GM12878 (cell line): ENCODE data around the gene ZFP1. TPM values are rescaled to one million over a fixed set of nuclear protein-coding genes. Genes with fewer than 3 reads are reported as not detected.

Experiments
- ATAC-seq: fragments of 200-7000 bp; cut with Tn5 transposase; 3 replicates; pipeline ENCODE4 v1.9.1; 2020; ENCODE audit warnings: mild to moderate bottlenecking, moderate library complexity
- BruUV-seq: library from RNA; stranded (reverse); fragments of 400-500 nt; replicated peaks from 2 replicates; lab custom pipeline; 2021; lab: Mats Ljungman, UMichigan
- CTCF ChIA-PET: fragments of 300-600 bp; sonication (Branson Sonifier 250); formaldehyde crosslinking; extraction: SDS; loops from one replicate; lab custom pipeline; 2021; ENCODE audit warnings: inconsistent platforms; lab: Yijun Ruan, JAX
- POLR2A ChIA-PET: fragments of 350-600 bp; formaldehyde crosslinking; extraction: SDS; loops from one replicate; lab custom pipeline; 2021; ENCODE audit warnings: inconsistent platforms; lab: Charles Lee
- RAD21 ChIA-PET: fragments of 300-600 bp; sonication (Branson Sonifier 250); formaldehyde crosslinking; loops from one replicate; lab custom pipeline; 2023; ENCODE audit warnings: antibody characterized with exemption; ENCODE audit not compliant: unreplicated experiment; lab: Charles Lee
- SMC1A ChIA-PET: fragments of 300-600 bp; sonication (Branson Sonifier 250); formaldehyde crosslinking; loops from one replicate; lab custom pipeline; 2023; ENCODE audit not compliant: unreplicated experiment, uncharacterized antibody; lab: Charles Lee
- DNase-seq: peaks from one replicate; pipeline ENCODE4 v3.0.0-alpha.2; 2011; ENCODE audit warnings: low read depth, low spot score
- FAIRE-seq: peaks from 3 replicates; lab custom pipeline; 2011; peaks lifted over from hg19 to GRCh38; lab: Jason Lieb, UNC
- H2AFZ ChIP-seq: 2 replicates; pipeline ENCODE4 v1.6.0; 2011; ENCODE audit warnings: low read depth, low read length, control low read depth; ENCODE audit not compliant: control insufficient read depth
- H3K27ac ChIP-seq: 2 replicates; pipeline ENCODE4 v1.5.1; 2011; ENCODE audit warnings: control low read depth; ENCODE audit not compliant: control insufficient read depth, insufficient read depth
- H3K27me3 ChIP-seq, 2 experiments: replicated peaks in 1 of 2; 2 replicates each; pipeline versions ENCODE4 v1.6.0 to v1.6.1; 2011; ENCODE audit warnings: low read length in 1 of 2; ENCODE audit not compliant: control insufficient read depth in 2 of 2, insufficient read depth in 2 of 2
- H3K36me3 ChIP-seq, 2 experiments: 2 replicates each; pipeline ENCODE4 v1.5.1; 2011; ENCODE audit warnings: low read length in 1 of 2; ENCODE audit not compliant: control insufficient read depth in 2 of 2, insufficient read depth in 2 of 2
- H3K4me1 ChIP-seq: 2 replicates; pipeline ENCODE4 v1.6.1; 2011; ENCODE audit warnings: mild to moderate bottlenecking, low read length, moderate library complexity, mixed read lengths; ENCODE audit not compliant: control insufficient read depth, insufficient read depth
- H3K4me2 ChIP-seq: 2 replicates; pipeline ENCODE4 v1.6.0; 2011; ENCODE audit warnings: control low read depth; ENCODE audit not compliant: control insufficient read depth, insufficient read depth
- H3K4me3 ChIP-seq: fragments of 200-600 bp; sonication (generic); 2 replicates; pipeline ENCODE4 v1.5.1; 2016
- H3K79me2 ChIP-seq: 2 replicates; pipeline ENCODE4 v1.6.0; 2011; ENCODE audit warnings: low read length; ENCODE audit not compliant: control insufficient read depth, insufficient read depth
- H3K9ac ChIP-seq: 2 replicates; pipeline ENCODE4 v1.8.0; 2011; ENCODE audit warnings: low read length, control low read depth, mixed read lengths; ENCODE audit not compliant: control insufficient read depth, insufficient read depth
- H3K9me3 ChIP-seq: replicated peaks from 3 replicates; pipeline ENCODE4 v1.5.1; 2011; ENCODE audit warnings: mild to moderate bottlenecking, low read length; ENCODE audit not compliant: control insufficient read depth, insufficient read depth
- H4K20me1 ChIP-seq: 2 replicates; pipeline ENCODE4 v1.6.0; 2011; ENCODE audit not compliant: control insufficient read depth, insufficient read depth
- IKZF1 ChIP-seq: fragments of 450-650 bp; conservative IDR thresholded peaks from 2 replicates; pipeline ENCODE4 v1.6.1; 2017; ENCODE audit warnings: antibody characterized with exemption, mild to moderate bottlenecking
- KLF5 ChIP-seq: fragments of 450-650 bp; IDR thresholded peaks from 2 replicates; pipeline ENCODE4 v1.6.1; 2014; ENCODE audit warnings: mild to moderate bottlenecking; ENCODE audit not compliant: partially characterized antibody
- MTA2 ChIP-seq: fragments of 450-650 bp; IDR thresholded peaks from 2 replicates; pipeline ENCODE4 v1.6.1; 2016; ENCODE audit warnings: low read depth, mild to moderate bottlenecking, moderate library complexity
- NFYB ChIP-seq: IDR thresholded peaks from 2 replicates; pipeline ENCODE4 v1.6.1; 2011; ENCODE audit warnings: low read depth, mild to moderate bottlenecking, low read length, improper control_type of control experiment, moderate library complexity; ENCODE audit not compliant: insufficient read depth
- NRF1 ChIP-seq: conservative IDR thresholded peaks from 2 replicates; pipeline ENCODE4 v1.6.1; 2011; ENCODE audit warnings: mild to moderate bottlenecking, low read depth, low read length, improper control_type of control experiment
- SMAD5 ChIP-seq: IDR thresholded peaks from 2 replicates; pipeline ENCODE4 v1.6.1; 2016; ENCODE audit warnings: antibody characterized with exemption, low read depth
- SMC3 ChIP-seq: IDR thresholded peaks from 2 replicates; pipeline ENCODE4 v1.6.1; 2011; ENCODE audit warnings: low read length, improper control_type of control experiment, borderline replicate concordance
- SUPT20H ChIP-seq: IDR thresholded peaks from 2 replicates; pipeline ENCODE4 v1.6.1; 2011; ENCODE audit warnings: low read depth, mild to moderate bottlenecking, low read length, moderate library complexity, borderline replicate concordance; ENCODE audit not compliant: control insufficient read depth
- WGBS: methylation state at CpG from one replicate; pipeline ENCODE4 v1.1.6; 2016; ENCODE audit warnings: low lambda C conversion rate; ENCODE audit not compliant: insufficient replicate concordance, insufficient coverage; ENCODE audit errors: missing lambda C conversion rate; 5-methylcytosine and 5-hydroxymethylcytosine counted together
- in situ Hi-C: fragments of 300-500 bp; cut with MboI; formaldehyde crosslinking; loops from 9 replicates; pipeline ENCODE4 v1.14.3; 2018; ENCODE audit warnings: mixed read lengths
- intact Hi-C: fragments of 100-400 bp; cut with micrococcal nuclease; formaldehyde crosslinking; loops from one replicate; pipeline ENCODE4 v1.14.2; 2022; ENCODE audit not compliant: unreplicated experiment
- polyA plus RNA-seq, 11 experiments: library from polyadenylated mRNA; depleted of rRNA in 4 of 11; unstranded in 6 of 11; stranded (reverse) in 5 of 11; fragments of >200 nt; fragmentation: Nextera tagmentation in 4 of 11; fragmentation: Illumina TruSeq in 1 of 11; extraction: Ambion mirVana in 4 of 11; extraction: Trizol in 1 of 11; gene quantifications; 1 replicate in 1 of 11; 2 replicates in 10 of 11; pipeline versions ENCODE4 v1.2.1 to v1.2.3, GENCODE V29; 2011 to 2016; ENCODE audit warnings: inconsistent platforms in 2 of 11, missing spikeins in 2 of 11, low read depth in 1 of 11
- total RNA-seq, 4 experiments: library from RNA; depleted of rRNA in 3 of 4; stranded (reverse); fragments of >200 nt in 3 of 4; fragmentation: Illumina TruSeq in 1 of 4; extraction: Trizol in 1 of 4; gene quantifications; 2 replicates each; pipeline versions ENCODE4 v1.2.1 to v1.2.3, GENCODE V29; 2013 to 2021
- TF ChIP-seq, protein P1 (sequence below): IDR thresholded peaks from 2 replicates; pipeline ENCODE4 v1.6.1; 2012; ENCODE audit warnings: low read length, inconsistent platforms
- TF ChIP-seq, protein P2 (sequence below): fragments of 450-650 bp; formaldehyde crosslinking; IDR thresholded peaks from 2 replicates; pipeline ENCODE4 v1.5.0; 2022; ENCODE audit warnings: mild to moderate bottlenecking, missing genetic modification characterization
- TF ChIP-seq, protein P3 (sequence below): IDR thresholded peaks from 2 replicates; pipeline ENCODE4 v1.6.1; 2012; ENCODE audit warnings: improper control_type of control experiment, low read depth, low read length; ENCODE audit not compliant: insufficient replicate concordance

The ZFP1 gene
- total and polyA plus RNA-seq, 10 of the 15 experiments (the other 5 are each of a cell fraction or from before 2014, with no cell fraction given): 3.5 to 17.6 (median 14.7) TPM

DNA sequence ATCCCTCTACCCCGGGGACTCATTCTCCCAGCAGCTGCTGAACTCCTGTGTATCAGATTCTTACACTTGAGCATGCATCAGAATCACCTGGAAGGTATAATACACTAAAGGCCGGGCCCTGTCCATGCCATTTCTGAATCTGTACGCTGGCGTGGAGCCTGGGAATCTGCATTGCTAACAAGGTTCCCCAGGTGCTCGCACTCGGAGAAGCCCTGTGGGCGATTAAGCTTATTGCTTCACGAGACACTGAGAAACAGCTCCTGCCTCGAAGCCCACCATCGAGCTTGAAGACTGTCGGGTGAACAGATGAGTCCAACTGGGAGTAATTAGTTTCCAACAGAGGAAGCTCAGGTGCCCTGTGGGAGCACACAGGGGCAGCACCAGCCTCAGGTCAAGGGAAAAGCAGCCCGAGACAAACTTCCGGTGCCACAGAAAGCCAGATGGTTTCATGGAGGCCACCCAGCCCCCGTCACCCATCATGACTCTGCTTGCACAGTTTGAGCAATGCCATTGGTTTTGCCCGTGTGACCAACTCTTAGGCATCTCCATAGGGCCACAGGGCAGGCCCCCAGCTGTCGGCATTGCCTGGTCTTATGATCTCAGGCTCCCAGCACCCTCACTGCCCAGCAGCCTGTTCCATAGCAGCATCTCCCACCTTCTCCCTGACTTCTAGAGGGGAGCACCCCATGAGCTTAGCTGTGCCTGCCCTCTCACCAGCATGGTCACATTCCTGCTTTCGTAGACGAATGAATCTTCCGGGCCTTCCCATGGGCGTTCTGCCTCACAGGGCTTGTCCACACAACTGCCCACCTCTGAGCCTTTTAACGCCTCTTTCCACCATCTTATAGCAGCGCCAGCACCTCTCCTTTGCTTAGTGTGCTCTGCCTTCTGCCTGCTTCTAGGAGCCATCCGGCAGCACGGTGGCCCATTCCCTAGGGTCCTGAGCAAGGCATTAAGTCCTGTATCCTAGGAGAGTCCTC lies 47.8 kb downstream of the ZFP1 start:
- in situ Hi-C loops: no loop called here
- H3K4me2 ChIP-seq: no peak overlapping the region
- RAD21 ChIA-PET: interaction anchor here (1.0 to 1.9 kb wide), 5 partner anchors 184 to 354 kb away, joined by 3 to 4 read pairs (median 3); no protein-coding TSS in a partner anchor
- no peaks in the 10 kb centered on the region for H4K20me1 ChIP-seq
- SMC1A ChIA-PET: interaction anchor here (0.6 to 5.2 kb wide), 2 partner anchors 190 to 206 kb away, joined by 3 to 52 read pairs; no protein-coding TSS in a partner anchor
- intact Hi-C loops: loop anchor here (5.0 kb wide), 2 partner anchors 36 to 384 kb away; no protein-coding TSS in a partner anchor
- H3K27me3 ChIP-seq: peaks cover 1 to 4% of the 10 kb centered on the region in 2 experiments
- CTCF ChIA-PET: interaction anchor here (0.7 to 7.9 kb wide), 9 partner anchors 10 to 206 kb away, joined by 3 to 170 read pairs (median 4); no protein-coding TSS in a partner anchor
- no TSS peak for BruUV-seq
- peaks cover 2% of the 10 kb centered on the region; the same call in 1 of the 2 replicates for H3K4me1 ChIP-seq
- 63% methylated on average over 24 of the region's 24 CpGs for WGBS
- no peak overlapping the region for H2AFZ ChIP-seq
- no peaks in the 10 kb centered on the region for H3K36me3 ChIP-seq
- H3K9me3 ChIP-seq: no peaks in the 10 kb centered on the region
- no peak overlapping the region for H3K9ac ChIP-seq
- ATAC-seq (no peak), DNase-seq (no peak), FAIRE-seq (no peak)
- H3K27ac ChIP-seq: no peak overlapping the region
- POLR2A ChIA-PET: no interaction called here
- no peaks in the 10 kb centered on the region for H3K79me2 ChIP-seq
- H3K4me3 ChIP-seq: no peak overlapping the region
- TF ChIP-seq, protein P1, sequence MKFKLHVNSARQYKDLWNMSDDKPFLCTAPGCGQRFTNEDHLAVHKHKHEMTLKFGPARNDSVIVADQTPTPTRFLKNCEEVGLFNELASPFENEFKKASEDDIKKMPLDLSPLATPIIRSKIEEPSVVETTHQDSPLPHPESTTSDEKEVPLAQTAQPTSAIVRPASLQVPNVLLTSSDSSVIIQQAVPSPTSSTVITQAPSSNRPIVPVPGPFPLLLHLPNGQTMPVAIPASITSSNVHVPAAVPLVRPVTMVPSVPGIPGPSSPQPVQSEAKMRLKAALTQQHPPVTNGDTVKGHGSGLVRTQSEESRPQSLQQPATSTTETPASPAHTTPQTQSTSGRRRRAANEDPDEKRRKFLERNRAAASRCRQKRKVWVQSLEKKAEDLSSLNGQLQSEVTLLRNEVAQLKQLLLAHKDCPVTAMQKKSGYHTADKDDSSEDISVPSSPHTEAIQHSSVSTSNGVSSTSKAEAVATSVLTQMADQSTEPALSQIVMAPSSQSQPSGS: no peak
- no peak for TF ChIP-seq MTA2
- no peak for TF ChIP-seq SMAD5
- no peak for TF ChIP-seq SMC3
- TF ChIP-seq SUPT20H: no peak
- TF ChIP-seq, protein P2, sequence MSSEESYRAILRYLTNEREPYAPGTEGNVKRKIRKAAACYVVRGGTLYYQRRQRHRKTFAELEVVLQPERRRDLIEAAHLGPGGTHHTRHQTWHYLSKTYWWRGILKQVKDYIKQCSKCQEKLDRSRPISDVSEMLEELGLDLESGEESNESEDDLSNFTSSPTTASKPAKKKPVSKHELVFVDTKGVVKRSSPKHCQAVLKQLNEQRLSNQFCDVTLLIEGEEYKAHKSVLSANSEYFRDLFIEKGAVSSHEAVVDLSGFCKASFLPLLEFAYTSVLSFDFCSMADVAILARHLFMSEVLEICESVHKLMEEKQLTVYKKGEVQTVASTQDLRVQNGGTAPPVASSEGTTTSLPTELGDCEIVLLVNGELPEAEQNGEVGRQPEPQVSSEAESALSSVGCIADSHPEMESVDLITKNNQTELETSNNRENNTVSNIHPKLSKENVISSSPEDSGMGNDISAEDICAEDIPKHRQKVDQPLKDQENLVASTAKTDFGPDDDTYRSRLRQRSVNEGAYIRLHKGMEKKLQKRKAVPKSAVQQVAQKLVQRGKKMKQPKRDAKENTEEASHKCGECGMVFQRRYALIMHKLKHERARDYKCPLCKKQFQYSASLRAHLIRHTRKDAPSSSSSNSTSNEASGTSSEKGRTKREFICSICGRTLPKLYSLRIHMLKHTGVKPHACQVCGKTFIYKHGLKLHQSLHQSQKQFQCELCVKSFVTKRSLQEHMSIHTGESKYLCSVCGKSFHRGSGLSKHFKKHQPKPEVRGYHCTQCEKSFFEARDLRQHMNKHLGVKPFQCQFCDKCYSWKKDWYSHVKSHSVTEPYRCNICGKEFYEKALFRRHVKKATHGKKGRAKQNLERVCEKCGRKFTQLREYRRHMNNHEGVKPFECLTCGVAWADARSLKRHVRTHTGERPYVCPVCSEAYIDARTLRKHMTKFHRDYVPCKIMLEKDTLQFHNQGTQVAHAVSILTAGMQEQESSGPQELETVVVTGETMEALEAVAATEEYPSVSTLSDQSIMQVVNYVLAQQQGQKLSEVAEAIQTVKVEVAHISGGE (CRISPR knock-in tag): no peak
- TF ChIP-seq KLF5: no peak
- no peak for TF ChIP-seq NRF1
- TF ChIP-seq IKZF1: no peak
- TF ChIP-seq NFYB: no peak
- TF ChIP-seq, protein P3, sequence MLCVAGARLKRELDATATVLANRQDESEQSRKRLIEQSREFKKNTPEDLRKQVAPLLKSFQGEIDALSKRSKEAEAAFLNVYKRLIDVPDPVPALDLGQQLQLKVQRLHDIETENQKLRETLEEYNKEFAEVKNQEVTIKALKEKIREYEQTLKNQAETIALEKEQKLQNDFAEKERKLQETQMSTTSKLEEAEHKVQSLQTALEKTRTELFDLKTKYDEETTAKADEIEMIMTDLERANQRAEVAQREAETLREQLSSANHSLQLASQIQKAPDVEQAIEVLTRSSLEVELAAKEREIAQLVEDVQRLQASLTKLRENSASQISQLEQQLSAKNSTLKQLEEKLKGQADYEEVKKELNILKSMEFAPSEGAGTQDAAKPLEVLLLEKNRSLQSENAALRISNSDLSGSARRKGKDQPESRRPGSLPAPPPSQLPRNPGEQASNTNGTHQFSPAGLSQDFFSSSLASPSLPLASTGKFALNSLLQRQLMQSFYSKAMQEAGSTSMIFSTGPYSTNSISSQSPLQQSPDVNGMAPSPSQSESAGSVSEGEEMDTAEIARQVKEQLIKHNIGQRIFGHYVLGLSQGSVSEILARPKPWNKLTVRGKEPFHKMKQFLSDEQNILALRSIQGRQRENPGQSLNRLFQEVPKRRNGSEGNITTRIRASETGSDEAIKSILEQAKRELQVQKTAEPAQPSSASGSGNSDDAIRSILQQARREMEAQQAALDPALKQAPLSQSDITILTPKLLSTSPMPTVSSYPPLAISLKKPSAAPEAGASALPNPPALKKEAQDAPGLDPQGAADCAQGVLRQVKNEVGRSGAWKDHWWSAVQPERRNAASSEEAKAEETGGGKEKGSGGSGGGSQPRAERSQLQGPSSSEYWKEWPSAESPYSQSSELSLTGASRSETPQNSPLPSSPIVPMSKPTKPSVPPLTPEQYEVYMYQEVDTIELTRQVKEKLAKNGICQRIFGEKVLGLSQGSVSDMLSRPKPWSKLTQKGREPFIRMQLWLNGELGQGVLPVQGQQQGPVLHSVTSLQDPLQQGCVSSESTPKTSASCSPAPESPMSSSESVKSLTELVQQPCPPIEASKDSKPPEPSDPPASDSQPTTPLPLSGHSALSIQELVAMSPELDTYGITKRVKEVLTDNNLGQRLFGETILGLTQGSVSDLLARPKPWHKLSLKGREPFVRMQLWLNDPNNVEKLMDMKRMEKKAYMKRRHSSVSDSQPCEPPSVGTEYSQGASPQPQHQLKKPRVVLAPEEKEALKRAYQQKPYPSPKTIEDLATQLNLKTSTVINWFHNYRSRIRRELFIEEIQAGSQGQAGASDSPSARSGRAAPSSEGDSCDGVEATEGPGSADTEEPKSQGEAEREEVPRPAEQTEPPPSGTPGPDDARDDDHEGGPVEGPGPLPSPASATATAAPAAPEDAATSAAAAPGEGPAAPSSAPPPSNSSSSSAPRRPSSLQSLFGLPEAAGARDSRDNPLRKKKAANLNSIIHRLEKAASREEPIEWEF: no peak
